ENCODE measurements around the gene C1QTNF1.

GRCh38 chr17:78977997-78978973 is 45.7 kb upstream of the C1QTNF1 start:
- no peak for TF ChIP-seq CTCF (IDR thresholded peaks at IDR 0.05)
- TF ChIP-seq POLR2AphosphoS5 (IDR thresholded peaks at IDR 0.05) = no peak
- no peak for TF ChIP-seq EP300 (IDR thresholded peaks at IDR 0.05)
- no peak for TF ChIP-seq POLR2A (IDR thresholded peaks at IDR 0.05)
